ENCODE results near the gene METTL5. TPM values are rescaled to one million over a fixed set of nuclear protein-coding genes. Genes with fewer than 3 reads are reported as not detected.

METTL5 gene
- total and polyA plus RNA-seq, 9 of the 15 experiments (the other 6 are each of a cell fraction or from before 2014, with no cell fraction given), result 149 to 471 (median 224) TPM

DNA sequence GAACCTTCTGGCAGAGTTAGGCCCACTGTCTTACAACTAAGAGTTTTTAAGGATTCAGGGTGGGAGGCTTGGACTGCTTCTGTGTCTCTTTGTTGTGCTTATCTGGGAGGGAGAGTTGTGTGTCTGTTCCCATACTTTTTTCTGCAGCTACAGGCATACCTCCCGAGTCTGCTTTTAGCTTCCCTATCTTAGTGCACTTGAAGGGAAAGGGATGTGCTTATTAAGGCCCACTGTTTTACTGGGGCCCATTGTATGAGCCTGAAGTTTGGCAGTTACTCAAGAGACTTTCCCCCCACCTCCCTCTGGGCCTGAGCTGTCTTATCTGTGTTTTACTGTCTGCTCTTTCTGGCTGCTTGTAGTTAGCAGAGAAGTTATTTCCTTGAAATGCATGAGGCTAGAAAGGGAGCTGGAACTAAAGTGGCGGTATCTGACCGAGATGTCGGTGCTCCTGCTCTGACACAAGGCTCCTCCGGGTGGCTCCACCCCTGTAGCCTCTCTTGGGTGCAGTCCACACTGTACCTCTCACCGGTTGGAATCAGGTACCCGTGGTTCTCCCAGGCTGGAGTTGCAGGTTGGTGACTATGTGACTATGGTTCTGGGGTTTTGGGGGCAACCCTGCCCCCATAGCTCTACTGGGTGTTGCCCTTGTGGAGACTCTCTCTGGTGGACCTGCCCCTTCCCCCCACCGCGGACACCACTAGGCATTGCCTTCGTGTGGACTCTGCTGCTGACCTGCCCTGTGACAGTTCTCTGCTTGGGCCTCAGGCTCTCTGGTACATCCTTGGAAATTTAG, 15.4 kb upstream of the METTL5 start (continued):
- 0 out of 2 replicates have a peak, but pooled peaks have one; percentile 54 for TF ChIP-seq OTX1 (CRISPR knock-in tag; IDR thresholded peaks at IDR 0.05)
- peak in 1 of 2 experiments; percentile 70; a peak in 1 of 4 replicates for TF ChIP-seq ARNT (IDR thresholded peaks at IDR 0.05)
- no peak for TF ChIP-seq SRSF7 (optimal IDR thresholded peaks at IDR 0.05; ENCODE audit: low read depth, low read length)
- TF ChIP-seq ERF (CRISPR knock-in tag; IDR thresholded peaks at IDR 0.05), result no peak
- TF ChIP-seq NCOA1 (IDR thresholded peaks at IDR 0.05; ENCODE audit: low read depth), result peak; percentile 49; the same call in 1 of the 2 replicates
- no peak for TF ChIP-seq HDAC8 (tag; IDR thresholded peaks at IDR 0.05)
- TF ChIP-seq XRCC5 (IDR thresholded peaks at IDR 0.05; ENCODE audit: low read depth, low read length), result no peak
- TF ChIP-seq ZNF785 (CRISPR knock-in tag; IDR thresholded peaks at IDR 0.05), result no peak
- no peak for TF ChIP-seq ZNF696 (CRISPR knock-in tag; conservative IDR thresholded peaks at IDR 0.05)
- TF ChIP-seq NRF1 (conservative IDR thresholded peaks at IDR 0.05 in 1 of 2, IDR thresholded peaks at IDR 0.05 in 1 of 2), result peak; percentile 34 to 41; a peak in 2 of 4 replicates
- no peak for TF ChIP-seq ZNF639 (CRISPR knock-in tag; conservative IDR thresholded peaks at IDR 0.05 in 1 of 2, IDR thresholded peaks at IDR 0.05 in 1 of 2)
- TF ChIP-seq NFE2 (IDR thresholded peaks at IDR 0.05; ENCODE audit: low read depth), result no peak
- TF ChIP-seq NBN (IDR thresholded peaks at IDR 0.05; ENCODE audit: low read depth), result peak; percentile 96
- TF ChIP-seq ZNF41 (CRISPR knock-in tag; conservative IDR thresholded peaks at IDR 0.05), result no peak
- TF ChIP-seq NCOR1 (IDR thresholded peaks at IDR 0.05), result peak; percentile 74
- peak; percentile 75 for TF ChIP-seq VEZF1 (CRISPR knock-in tag; IDR thresholded peaks at IDR 0.05)
- no peak for TF ChIP-seq ZFPM2 (CRISPR knock-in tag; IDR thresholded peaks at IDR 0.05)
- TF ChIP-seq KAT8 (IDR thresholded peaks at IDR 0.05; ENCODE audit: low read depth), result no peak
- TF ChIP-seq, protein P1, sequence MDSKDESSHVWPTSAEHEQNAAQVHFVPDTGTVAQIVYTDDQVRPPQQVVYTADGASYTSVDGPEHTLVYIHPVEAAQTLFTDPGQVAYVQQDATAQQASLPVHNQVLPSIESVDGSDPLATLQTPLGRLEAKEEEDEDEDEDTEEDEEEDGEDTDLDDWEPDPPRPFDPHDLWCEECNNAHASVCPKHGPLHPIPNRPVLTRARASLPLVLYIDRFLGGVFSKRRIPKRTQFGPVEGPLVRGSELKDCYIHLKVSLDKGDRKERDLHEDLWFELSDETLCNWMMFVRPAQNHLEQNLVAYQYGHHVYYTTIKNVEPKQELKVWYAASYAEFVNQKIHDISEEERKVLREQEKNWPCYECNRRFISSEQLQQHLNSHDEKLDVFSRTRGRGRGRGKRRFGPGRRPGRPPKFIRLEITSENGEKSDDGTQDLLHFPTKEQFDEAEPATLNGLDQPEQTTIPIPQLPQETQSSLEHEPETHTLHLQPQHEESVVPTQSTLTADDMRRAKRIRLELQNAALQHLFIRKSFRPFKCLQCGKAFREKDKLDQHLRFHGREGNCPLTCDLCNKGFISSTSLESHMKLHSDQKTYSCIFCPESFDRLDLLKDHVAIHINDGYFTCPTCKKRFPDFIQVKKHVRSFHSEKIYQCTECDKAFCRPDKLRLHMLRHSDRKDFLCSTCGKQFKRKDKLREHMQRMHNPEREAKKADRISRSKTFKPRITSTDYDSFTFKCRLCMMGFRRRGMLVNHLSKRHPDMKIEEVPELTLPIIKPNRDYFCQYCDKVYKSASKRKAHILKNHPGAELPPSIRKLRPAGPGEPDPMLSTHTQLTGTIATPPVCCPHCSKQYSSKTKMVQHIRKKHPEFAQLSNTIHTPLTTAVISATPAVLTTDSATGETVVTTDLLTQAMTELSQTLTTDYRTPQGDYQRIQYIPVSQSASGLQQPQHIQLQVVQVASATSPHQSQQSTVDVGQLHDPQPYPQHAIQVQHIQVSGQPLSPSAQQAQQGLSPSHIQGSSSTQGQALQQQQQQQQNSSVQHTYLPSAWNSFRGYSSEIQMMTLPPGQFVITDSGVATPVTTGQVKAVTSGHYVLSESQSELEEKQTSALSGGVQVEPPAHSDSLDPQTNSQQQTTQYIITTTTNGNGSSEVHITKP (IDR thresholded peaks at IDR 0.05; ENCODE audit: partially characterized antibody), result peak; percentile 70
- TF ChIP-seq ZZZ3 (IDR thresholded peaks at IDR 0.05), result no peak
- no peak for TF ChIP-seq PHB (CRISPR knock-in tag; IDR thresholded peaks at IDR 0.05)
- TF ChIP-seq, protein P2, sequence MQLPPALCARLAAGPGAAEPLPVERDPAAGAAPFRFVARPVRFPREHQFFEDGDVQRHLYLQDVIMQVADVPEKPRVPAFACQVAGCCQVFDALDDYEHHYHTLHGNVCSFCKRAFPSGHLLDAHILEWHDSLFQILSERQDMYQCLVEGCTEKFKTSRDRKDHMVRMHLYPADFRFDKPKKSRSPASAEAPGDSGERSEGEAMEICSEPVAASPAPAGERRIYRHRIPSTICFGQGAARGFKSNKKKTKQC (CRISPR knock-in tag; IDR thresholded peaks at IDR 0.05), result no peak; the same call in 1 of the 2 replicates
- TF ChIP-seq ZNF445 (CRISPR knock-in tag; IDR thresholded peaks at IDR 0.05; ENCODE audit: low read depth), result no peak

Measured in K562 (cell line).